ENCODE data around the gene SNRNP40. TPM values are rescaled to one million over a fixed set of nuclear protein-coding genes. Genes with fewer than 3 reads are reported as not detected.
"Not testable (repeated sequence)": the region's sequence is repeated elsewhere in the genome, so short reads cannot be mapped to it uniquely, and the experiment has no call there.

SNRNP40 gene
- total RNA-seq, 1 donor = 112 TPM

DNA sequence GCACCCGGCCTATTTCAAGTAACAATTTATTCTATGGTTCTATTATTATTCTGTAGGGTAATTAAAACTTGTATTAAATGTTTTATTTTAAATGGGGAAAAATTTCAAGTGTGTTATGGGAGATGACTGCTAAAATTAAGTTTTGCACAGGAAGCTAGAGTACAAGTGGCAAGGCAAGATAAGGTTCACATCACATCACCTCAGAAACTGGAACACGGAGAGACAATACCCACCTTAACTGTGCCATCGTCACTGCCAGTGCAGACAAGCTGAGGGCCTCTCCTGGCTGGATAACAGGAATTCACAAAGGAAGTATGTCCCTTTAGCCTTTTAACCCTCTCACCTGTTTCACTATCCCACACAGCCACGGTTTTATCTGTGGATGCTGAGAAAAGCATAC, 7.6 kb downstream of the SNRNP40 start:
- TF ChIP-seq, protein P1, sequence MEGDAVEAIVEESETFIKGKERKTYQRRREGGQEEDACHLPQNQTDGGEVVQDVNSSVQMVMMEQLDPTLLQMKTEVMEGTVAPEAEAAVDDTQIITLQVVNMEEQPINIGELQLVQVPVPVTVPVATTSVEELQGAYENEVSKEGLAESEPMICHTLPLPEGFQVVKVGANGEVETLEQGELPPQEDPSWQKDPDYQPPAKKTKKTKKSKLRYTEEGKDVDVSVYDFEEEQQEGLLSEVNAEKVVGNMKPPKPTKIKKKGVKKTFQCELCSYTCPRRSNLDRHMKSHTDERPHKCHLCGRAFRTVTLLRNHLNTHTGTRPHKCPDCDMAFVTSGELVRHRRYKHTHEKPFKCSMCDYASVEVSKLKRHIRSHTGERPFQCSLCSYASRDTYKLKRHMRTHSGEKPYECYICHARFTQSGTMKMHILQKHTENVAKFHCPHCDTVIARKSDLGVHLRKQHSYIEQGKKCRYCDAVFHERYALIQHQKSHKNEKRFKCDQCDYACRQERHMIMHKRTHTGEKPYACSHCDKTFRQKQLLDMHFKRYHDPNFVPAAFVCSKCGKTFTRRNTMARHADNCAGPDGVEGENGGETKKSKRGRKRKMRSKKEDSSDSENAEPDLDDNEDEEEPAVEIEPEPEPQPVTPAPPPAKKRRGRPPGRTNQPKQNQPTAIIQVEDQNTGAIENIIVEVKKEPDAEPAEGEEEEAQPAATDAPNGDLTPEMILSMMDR (IDR thresholded peaks at IDR 0.05; ENCODE audit: insufficient read depth, low read length) = no peak
- DNase-seq (ENCODE audit: low read depth) = no peak
- H3K4me3 ChIP-seq (ENCODE audit: low read depth, low read length) = no peak overlapping the region

DNA sequence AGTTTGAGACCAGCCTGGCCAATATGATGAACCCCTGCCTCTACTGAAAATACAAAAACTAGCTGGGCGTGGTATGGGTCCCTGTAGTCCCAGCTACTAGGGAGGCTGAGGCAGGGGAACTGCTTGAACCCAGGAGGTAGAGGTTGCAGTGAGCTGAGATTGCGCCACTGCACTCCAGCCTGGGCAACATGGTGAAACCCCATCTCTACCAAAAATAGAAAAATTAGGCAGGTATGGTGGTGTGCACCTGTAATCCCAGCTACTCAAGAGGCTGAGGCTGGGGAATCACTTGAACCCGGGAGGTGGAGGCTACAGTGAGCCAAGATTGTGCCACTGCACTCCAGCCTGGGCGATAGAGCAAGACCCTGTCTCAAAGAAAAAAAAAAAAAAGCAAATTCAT, 8.8 kb downstream of the SNRNP40 start:
- not testable (repeated sequence) for DNase-seq (ENCODE audit: low read depth); H3K4me3 ChIP-seq (ENCODE audit: low read depth, low read length)

DNA sequence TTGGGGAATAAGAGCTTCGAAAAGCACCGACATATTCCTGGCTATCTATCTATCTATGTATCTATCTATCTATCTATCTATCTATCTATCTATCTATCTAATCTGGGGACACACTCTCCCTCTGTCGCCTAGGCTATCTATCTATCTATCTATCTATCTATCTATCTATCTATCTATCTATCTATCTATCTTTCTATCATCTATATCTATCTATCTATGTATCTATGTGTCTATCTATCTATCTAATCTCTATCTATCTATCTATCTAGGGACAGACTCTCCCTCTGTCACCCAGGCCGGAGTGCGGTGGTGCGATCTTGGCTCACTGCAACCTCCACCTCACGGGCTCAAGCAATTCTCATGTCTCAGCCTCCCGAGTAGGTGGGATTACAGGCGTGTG, 14.2 kb downstream of the SNRNP40 start:
- not testable (repeated sequence) for H3K4me3 ChIP-seq (ENCODE audit: low read depth, low read length); DNase-seq (ENCODE audit: low read depth)

DNA sequence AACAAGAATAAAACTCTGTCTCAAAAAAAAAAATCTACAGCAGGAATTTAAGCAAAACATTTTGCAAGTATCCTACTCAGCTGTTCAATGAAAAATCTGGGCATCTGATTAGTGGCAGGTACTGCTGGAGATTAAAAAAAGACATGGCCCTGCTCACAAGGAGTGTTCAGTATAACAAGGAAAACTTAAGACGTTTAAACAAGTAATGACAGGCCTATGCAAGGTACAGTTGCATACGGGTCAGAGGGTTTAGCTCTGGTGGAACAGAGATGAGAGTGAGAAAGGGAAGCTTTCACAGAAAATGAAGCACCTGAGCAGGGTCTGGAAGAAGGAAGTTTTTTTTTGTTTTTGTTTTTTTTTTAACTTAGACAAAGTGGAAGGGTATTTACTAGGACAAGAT, 23.0 kb downstream of the SNRNP40 start:
- H3K4me3 ChIP-seq (ENCODE audit: low read depth, low read length) = no peak overlapping the region
- no peak for DNase-seq (ENCODE audit: low read depth)
- TF ChIP-seq, protein P1 (IDR thresholded peaks at IDR 0.05; ENCODE audit: insufficient read depth, low read length) = no peak

DNA sequence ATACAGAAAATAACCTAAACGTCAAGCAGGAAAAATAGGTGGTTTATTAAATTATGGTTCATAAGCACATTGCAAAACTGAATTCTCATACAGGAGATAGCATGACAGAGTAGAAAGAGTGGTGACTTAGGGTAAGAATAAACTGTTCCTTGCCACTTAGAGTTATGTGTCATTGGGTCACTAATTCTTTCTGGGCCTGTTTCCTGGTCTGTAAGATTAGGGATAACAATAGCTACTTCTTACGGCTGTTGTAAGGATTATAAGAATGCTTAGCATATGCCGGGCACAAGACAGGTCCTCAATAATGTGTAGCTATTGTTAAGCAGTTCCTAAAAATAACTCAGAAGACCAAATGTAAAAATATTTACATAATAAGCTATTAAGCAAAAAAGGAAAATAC, 24.2 kb downstream of the SNRNP40 start:
- TF ChIP-seq, protein P1 (IDR thresholded peaks at IDR 0.05; ENCODE audit: insufficient read depth, low read length) = no peak
- DNase-seq (ENCODE audit: low read depth) = no peak
- H3K4me3 ChIP-seq (ENCODE audit: low read depth, low read length) = no peak overlapping the region

DNA sequence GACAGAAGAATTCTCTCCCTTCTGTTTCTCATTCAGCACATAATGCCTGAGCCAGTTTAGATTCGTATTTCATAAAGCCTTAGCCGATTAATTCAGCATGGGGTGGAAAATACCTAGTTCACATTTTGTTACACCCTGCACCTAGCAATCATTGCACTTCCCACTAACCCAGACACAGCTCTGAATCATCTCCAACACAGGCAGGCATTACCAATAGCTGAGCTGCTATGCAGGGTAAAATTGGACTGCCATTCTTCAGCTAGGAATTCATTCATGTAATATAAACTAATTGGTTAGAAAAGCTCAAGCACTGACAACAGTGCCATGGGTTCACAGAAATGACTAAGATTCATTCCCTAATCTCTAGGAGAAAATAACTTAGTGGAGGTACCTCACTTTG, 30.0 kb downstream of the SNRNP40 start:
- no peak overlapping the region for H3K4me3 ChIP-seq (ENCODE audit: low read depth, low read length)
- TF ChIP-seq, protein P1 (IDR thresholded peaks at IDR 0.05; ENCODE audit: insufficient read depth, low read length) = no peak
- DNase-seq (ENCODE audit: low read depth) = no peak

DNA sequence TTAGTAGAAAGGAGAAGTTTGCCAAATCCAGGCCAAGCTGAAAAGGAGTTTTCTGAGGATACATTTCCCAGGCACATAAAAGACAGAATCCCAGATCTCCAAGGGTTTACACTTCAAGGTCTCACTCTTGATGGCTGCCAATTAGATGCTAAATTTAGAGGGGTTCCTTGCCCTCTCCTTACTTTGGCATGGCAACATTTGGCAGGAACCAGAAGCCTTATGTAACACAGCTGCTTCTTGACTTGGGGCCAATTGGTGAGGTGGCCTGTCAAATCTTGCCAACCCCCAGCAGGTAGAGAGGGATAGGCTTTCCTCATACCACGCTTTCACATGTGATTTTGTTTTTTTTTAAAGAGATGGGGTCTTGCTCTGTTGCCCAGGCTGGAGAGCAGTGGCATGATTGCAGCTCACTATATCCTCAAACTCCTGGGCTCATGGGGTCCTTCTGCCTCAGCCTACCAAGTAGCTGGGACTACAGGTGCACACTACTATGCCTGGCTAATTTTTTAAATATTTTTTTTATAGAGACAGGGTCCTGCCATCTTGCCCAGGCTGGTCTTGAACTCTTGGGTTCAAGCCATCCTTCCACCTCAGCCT, 31.7 kb downstream of the SNRNP40 start:
- DNase-seq (ENCODE audit: low read depth) = no peak
- no peak overlapping the region for H3K4me3 ChIP-seq (ENCODE audit: low read depth, low read length)
- TF ChIP-seq, protein P1 (IDR thresholded peaks at IDR 0.05; ENCODE audit: insufficient read depth, low read length) = no peak

DNA sequence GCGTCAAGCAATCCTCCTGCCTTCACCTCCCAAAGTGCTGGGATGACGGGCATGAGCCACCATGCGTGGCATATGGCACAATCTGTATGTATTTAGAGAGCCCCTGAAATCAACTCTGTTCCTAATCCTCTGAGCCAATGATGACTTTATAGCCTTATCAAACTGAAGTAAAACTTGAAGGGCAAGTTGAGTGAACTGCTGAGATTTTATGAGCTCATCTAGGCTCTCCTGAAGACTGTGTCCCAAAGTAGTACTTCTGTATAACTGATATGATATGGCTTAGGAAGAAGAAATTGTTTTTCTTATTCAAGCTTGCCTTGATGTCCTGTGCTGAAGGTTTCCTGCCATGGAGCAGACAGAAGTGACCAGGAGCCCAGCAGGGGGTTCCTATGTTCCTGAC, 33.2 kb downstream of the SNRNP40 start:
- DNase-seq (ENCODE audit: low read depth) = no peak
- H3K4me3 ChIP-seq (ENCODE audit: low read depth, low read length) = no peak overlapping the region
- TF ChIP-seq, protein P1 (IDR thresholded peaks at IDR 0.05; ENCODE audit: insufficient read depth, low read length) = no peak

DNA sequence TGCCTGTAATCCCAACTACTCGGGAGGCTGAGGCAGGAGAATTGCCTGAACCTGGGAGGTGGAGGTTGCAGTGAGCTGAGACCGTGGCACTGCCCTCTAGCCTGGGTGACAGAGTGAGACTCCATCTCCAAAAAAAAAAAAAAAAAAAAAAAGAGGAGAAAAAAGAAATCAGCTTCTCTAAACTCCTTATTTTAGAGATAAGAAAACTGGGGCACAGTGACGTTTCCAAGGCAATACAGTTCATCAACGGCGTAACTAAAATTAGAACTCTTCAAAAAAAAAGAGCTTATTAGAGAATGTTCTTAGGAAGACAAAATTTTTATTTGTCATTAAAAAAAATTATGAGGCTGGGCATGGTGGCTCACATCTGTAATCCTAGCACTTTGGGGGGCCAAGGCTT, 34.2 kb downstream of the SNRNP40 start:
- not testable (repeated sequence) for H3K4me3 ChIP-seq (ENCODE audit: low read depth, low read length); DNase-seq (ENCODE audit: low read depth)

Measured in fibroblast of the aortic adventitia (primary cell).